ENCODE results near the gene PDCD6IP. TPM values are rescaled to one million over a fixed set of nuclear protein-coding genes. Genes with fewer than 3 reads are reported as not detected.

Gene PDCD6IP
- total RNA-seq, 1 donor from 2014 or later: 71.3 TPM

DNA sequence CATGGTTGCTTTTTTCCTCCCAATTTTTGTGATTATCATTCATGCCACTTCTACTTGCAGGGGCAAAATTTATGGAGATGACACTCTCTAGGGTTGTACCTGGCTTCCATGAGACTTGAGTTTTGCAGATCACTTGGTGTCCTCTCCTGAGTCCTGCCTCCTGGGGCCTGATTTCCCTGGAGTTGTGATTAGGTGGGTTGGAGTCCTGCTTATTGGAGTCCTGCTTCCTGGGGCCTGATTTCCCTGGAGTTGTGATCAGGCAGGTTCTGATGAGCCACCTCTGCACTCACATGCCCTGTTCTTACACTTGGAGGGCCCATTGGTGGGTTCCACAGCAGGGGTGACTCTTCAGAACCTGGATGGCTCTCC is 102.0 kb downstream of the PDCD6IP start:
- no peak for DNase-seq (ENCODE audit: low read depth)
- TF ChIP-seq, protein P1, sequence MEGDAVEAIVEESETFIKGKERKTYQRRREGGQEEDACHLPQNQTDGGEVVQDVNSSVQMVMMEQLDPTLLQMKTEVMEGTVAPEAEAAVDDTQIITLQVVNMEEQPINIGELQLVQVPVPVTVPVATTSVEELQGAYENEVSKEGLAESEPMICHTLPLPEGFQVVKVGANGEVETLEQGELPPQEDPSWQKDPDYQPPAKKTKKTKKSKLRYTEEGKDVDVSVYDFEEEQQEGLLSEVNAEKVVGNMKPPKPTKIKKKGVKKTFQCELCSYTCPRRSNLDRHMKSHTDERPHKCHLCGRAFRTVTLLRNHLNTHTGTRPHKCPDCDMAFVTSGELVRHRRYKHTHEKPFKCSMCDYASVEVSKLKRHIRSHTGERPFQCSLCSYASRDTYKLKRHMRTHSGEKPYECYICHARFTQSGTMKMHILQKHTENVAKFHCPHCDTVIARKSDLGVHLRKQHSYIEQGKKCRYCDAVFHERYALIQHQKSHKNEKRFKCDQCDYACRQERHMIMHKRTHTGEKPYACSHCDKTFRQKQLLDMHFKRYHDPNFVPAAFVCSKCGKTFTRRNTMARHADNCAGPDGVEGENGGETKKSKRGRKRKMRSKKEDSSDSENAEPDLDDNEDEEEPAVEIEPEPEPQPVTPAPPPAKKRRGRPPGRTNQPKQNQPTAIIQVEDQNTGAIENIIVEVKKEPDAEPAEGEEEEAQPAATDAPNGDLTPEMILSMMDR (conservative IDR thresholded peaks at IDR 0.05; ENCODE audit: low read depth, low read length): no peak
- no peak overlapping the region for H3K4me3 ChIP-seq (ENCODE audit: low read depth, low read length)

DNA sequence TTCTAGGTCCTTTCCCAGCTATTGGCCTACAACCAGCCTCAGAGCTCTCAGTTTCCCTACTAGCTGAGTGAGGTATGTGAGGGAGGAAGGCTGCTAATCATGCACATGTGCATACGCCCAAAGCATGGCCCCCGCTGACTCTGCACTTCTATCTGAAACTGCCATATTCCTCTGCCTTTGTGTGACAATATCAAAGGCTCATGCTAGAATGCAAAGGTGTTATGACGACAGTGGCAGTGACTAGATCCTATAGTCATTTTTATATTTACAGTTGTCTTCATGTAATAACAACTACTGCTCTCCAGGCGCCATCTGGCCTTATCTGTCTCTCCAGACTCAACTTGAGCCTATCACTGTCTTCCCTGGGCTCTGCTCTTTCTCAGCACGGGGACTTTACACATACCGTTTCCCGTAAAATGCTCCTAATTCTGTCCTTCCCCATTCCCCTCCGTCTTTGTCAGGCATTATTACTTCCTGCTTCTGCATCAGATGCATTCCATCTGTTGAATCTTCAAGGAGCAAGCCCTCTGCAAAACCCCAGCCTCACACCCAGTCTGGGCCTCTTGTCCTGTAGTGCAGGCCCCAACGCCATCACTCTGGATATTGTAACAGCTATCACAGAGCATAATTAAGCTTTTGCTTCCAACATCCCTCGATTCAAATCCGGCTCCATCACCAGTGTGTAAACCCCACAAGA is 102.5 kb downstream of the PDCD6IP start:
- no peak overlapping the region for H3K4me3 ChIP-seq (ENCODE audit: low read depth, low read length)
- TF ChIP-seq, protein P1 (conservative IDR thresholded peaks at IDR 0.05; ENCODE audit: low read depth, low read length): no peak
- DNase-seq (ENCODE audit: low read depth): no peak

DNA sequence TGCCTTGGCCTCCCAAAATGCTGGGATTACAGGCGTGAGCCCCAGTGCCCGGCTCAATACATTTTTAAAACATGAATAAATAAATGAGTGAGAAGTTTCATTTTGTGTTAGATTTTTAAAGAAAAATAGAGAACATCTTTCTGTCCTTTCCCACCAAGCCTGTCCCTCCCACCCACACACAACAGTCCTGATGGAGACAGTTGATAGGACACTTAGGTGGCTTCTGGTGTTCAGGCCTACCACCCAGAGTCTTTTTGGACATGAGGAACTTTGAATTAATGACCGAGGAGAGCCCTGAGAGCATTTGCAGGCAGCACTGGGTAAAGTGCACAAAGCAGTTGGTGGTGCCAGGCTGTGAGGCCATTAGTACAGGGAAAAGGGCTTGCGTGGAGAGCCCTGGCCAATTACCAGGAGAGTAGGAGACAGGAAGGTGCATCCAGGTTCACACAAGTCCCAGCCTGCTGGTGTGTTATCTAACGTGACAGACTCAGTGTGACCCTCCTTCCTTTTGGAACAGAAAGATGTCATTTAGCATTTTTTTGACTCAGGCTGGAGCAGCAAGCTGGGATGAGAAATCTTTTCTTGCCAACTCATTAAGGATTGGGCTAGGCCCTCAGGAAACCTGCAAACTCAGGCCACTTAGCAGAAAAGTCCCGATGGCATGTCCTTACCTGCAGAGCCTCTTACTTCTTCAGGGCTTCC is 103.6 kb downstream of the PDCD6IP start:
- TF ChIP-seq, protein P1 (conservative IDR thresholded peaks at IDR 0.05; ENCODE audit: low read depth, low read length): no peak
- no peak for DNase-seq (ENCODE audit: low read depth)
- no peak overlapping the region for H3K4me3 ChIP-seq (ENCODE audit: low read depth, low read length)

DNA sequence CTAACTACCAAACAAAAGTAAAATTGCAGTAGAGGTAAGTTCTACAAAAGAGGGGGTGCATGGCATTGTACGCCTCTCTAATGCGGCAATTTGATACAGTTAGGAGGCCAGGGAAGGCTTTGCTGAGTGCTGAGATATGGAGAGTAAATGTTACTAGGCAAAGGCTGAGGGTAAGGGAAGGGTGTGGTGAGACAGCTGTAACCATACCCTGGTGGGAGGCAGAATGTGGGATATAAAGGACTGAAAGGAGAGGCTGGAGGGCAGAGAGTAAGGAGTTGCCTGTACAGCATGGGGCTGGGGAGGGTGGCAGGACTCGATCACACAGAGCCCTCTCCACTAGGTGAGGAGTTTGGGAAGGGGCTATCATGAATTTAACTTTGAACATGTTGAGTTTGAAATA is 106.3 kb downstream of the PDCD6IP start:
- no peak for DNase-seq (ENCODE audit: low read depth)
- no peak overlapping the region for H3K4me3 ChIP-seq (ENCODE audit: low read depth, low read length)
- TF ChIP-seq, protein P1 (conservative IDR thresholded peaks at IDR 0.05; ENCODE audit: low read depth, low read length): no peak

DNA sequence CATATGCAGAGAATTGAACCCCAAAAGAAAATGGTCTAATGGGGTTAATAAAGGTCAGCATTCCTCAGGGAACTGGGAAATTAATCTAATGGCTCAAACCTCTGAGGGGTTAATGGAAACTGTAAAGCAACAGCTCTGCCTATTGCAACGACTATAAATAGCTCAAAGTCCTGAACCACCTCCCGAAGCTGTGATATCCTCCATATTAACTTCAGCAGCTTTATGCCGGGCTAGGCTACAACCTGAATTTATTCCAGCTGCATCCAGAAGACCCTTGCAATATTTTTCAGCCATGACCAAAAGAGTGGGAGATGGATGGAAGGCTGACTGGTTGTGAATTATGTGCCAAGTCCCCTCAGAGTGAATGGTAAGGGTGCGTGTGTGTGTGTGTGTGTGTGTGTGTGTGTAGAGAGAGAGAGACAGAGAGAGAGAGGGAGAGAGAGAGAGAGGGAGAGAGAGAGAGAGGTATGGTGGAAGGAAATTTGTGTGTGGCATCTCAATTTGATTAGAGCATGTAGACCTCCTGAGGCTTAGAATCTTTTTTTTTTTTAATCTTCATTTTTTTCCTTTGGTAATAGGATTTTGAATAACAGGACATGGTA is 109.9 kb downstream of the PDCD6IP start:
- no peak overlapping the region for H3K4me3 ChIP-seq (ENCODE audit: low read depth, low read length)

DNA sequence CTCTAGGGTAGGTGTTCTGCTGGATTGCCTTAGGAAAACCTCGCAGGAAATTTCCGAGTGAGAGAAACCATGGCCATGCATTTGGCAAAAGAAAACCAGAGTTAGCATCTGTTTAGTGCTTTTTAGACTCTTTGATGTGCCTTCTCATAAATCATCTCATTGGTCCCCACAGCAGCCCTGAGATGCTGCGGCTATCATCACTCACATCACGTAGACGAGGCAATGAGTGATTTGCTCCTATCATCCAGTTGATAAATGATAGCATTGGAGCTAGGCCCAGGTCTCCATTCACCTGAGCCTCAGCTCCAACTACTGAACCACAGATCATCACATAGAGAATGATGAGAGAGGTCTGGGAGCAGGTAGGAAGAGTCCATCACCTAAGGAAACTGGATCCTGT is 111.1 kb downstream of the PDCD6IP start:
- no peak overlapping the region for H3K4me3 ChIP-seq (ENCODE audit: low read depth, low read length)
- TF ChIP-seq, protein P1 (conservative IDR thresholded peaks at IDR 0.05; ENCODE audit: low read depth, low read length): no peak
- DNase-seq (ENCODE audit: low read depth): no peak

More for the DNA sequence above, 109.9 kb downstream of the PDCD6IP start:
- TF ChIP-seq, protein P1 (conservative IDR thresholded peaks at IDR 0.05; ENCODE audit: low read depth, low read length): no peak
- DNase-seq (ENCODE audit: low read depth): no peak

Data from epithelial cell of proximal tubule (primary cell).